ENCODE results near the gene FRY.

The FRY gene

GRCh38 chr13:32008518-32009175 is 22.9 kb upstream of the FRY start:
- no peak for DNase-seq (ENCODE audit: low read depth in 1 of 2, low spot score in 1 of 2)
- Histone ChIP-seq H3K27me3 (ENCODE audit: insufficient read depth, poor library complexity, severe bottlenecking) (no peaks in the 10 kb centered on the region), H3K27ac (replicated peaks) (no peak overlapping the region), H3K4me3 (replicated peaks; ENCODE audit: insufficient read depth, low read length) (no peak overlapping the region)
- no peak for TF ChIP-seq GABPA (IDR thresholded peaks at IDR 0.05; ENCODE audit: low read depth)
- no peak for TF ChIP-seq POLR2AphosphoS5 (IDR thresholded peaks at IDR 0.05; ENCODE audit: low read depth)
- TF ChIP-seq REST (IDR thresholded peaks at IDR 0.05; ENCODE audit: insufficient replicate concordance, low read depth): no peak
- no peak for TF ChIP-seq CTCF (IDR thresholded peaks at IDR 0.05; ENCODE audit: insufficient read depth, low read length)
- TF ChIP-seq SPI1 (IDR thresholded peaks at IDR 0.05; ENCODE audit: borderline replicate concordance, low read depth): no peak

- DNase-seq (ENCODE audit: low read depth in 1 of 2, low spot score in 1 of 2): no peak
- H3K4me3 ChIP-seq (replicated peaks; ENCODE audit: insufficient read depth, low read length): no peak overlapping the region
- H3K27me3 ChIP-seq (ENCODE audit: insufficient read depth, poor library complexity, severe bottlenecking): no peaks in the 10 kb centered on the region
- no peak for TF ChIP-seq POLR2AphosphoS5 (IDR thresholded peaks at IDR 0.05; ENCODE audit: low read depth)
- TF ChIP-seq REST (IDR thresholded peaks at IDR 0.05; ENCODE audit: insufficient replicate concordance, low read depth): no peak
- no peak for TF ChIP-seq SPI1 (IDR thresholded peaks at IDR 0.05; ENCODE audit: borderline replicate concordance, low read depth)
- H3K27ac ChIP-seq (replicated peaks): no peak overlapping the region
Measured at GRCh38 chr13:32009362-32009761, 22.2 kb upstream of the FRY start.

- Histone ChIP-seq H3K27ac (replicated peaks) (no peak overlapping the region), H3K27me3 (ENCODE audit: insufficient read depth, poor library complexity, severe bottlenecking) (no peaks in the 10 kb centered on the region), H3K4me3 (replicated peaks; ENCODE audit: insufficient read depth, low read length) (no peak overlapping the region)
- TF ChIP-seq POLR2AphosphoS5 (IDR thresholded peaks at IDR 0.05; ENCODE audit: low read depth): no peak
- no peak for TF ChIP-seq SPI1 (IDR thresholded peaks at IDR 0.05; ENCODE audit: borderline replicate concordance, low read depth)
- TF ChIP-seq REST (IDR thresholded peaks at IDR 0.05; ENCODE audit: insufficient replicate concordance, low read depth): no peak
- TF ChIP-seq GABPA (IDR thresholded peaks at IDR 0.05; ENCODE audit: low read depth): no peak
- TF ChIP-seq CTCF (IDR thresholded peaks at IDR 0.05; ENCODE audit: insufficient read depth, low read length): no peak
- DNase-seq (ENCODE audit: low read depth in 1 of 2, low spot score in 1 of 2): no peak
Measured at GRCh38 chr13:32010136-32010535, 21.4 kb upstream of the FRY start.

Data from HL-60 (cell line).